ENCODE data around the gene S100A3. TPM values are rescaled to one million over a fixed set of nuclear protein-coding genes. Genes with fewer than 3 reads are reported as not detected.

S100A3 gene
- polyA plus RNA-seq, 1 donor (not counting 4 experiments of a cell fraction or from before 2014, with no cell fraction given) = 15.1 TPM

GRCh38 chr1:153565529-153566374 is 16.7 kb upstream of the S100A3 start, which contains the start of gene S100A2:
Gene S100A2 (minus strand): TSS chr1:153565844. CDS start chr1:153563877, 1,967 bp downstream.
- H3K4me2 ChIP-seq (ENCODE audit: control insufficient read depth, extremely low read depth, insufficient read depth, low read depth, low read length) = peak within 1 kb of the TSS; percentile 97
- H3K4me3 ChIP-seq (ENCODE audit: control insufficient read depth in 2 of 3, extremely low read depth in 1 of 3, insufficient read depth in 2 of 3, low read depth in 1 of 3, low read length in 3 of 3) = peak within 1 kb of the TSS; percentile 61 to 99 (median 86)
- no peaks in the 10 kb centered on the region for H3K9me3 ChIP-seq (ENCODE audit: control insufficient read depth, low read depth, low read length)
- FAIRE-seq = peak; percentile 90
- no peak within 1 kb of the TSS for H2AFZ ChIP-seq (ENCODE audit: control insufficient read depth, low read length)
- peak; percentile 99 for DNase-seq (ENCODE audit: low read depth, low spot score)
- peaks cover 21% of the 10 kb centered on the region for H3K79me2 ChIP-seq (ENCODE audit: control insufficient read depth, insufficient read depth, low read length)
- peaks cover 14 to 29% of the 10 kb centered on the region in 2 experiments for H3K36me3 ChIP-seq (ENCODE audit: control insufficient read depth in 2 of 2, extremely low read depth in 1 of 2, insufficient read depth in 2 of 2, low read length in 2 of 2)
- TF ChIP-seq EZH2 (IDR thresholded peaks at IDR 0.05; ENCODE audit: low read length) (no peak), CTCF (optimal IDR thresholded peaks at IDR 0.05 in 1 of 3, IDR thresholded peaks at IDR 0.05 in 1 of 3, conservative IDR thresholded peaks at IDR 0.05 in 1 of 3; ENCODE audit: extremely low read depth in 1 of 3, insufficient read depth in 2 of 3, low read length in 3 of 3) (no peak)
- peak within 1 kb of the TSS; percentile 99 for H3K9ac ChIP-seq (ENCODE audit: control insufficient read depth, extremely low read depth, insufficient read depth, low read length)
- H3K4me1 ChIP-seq (ENCODE audit: control insufficient read depth, extremely low read depth, insufficient read depth, low read length) = peaks cover 29% of the 10 kb centered on the region
- no peaks in the 10 kb centered on the region for H3K9me1 ChIP-seq (ENCODE audit: control insufficient read depth, extremely low read depth, insufficient read depth, low read length)
- no peaks in the 10 kb centered on the region for H3K27me3 ChIP-seq (ENCODE audit: control insufficient read depth, extremely low read depth, insufficient read depth, low read length)
- H3K27ac ChIP-seq (ENCODE audit: control insufficient read depth, insufficient read depth, low read length) = peak within 1 kb of the TSS; percentile 100
- H4K20me1 ChIP-seq (ENCODE audit: control insufficient read depth, extremely low read depth, insufficient read depth, low read length) = peaks cover 21% of the 10 kb centered on the region
- dilution Hi-C loops (cut with MboI; ENCODE audit: extremely low pct_ligation_motif_present, low sequenced_read_pairs) = no loop called here

- Histone ChIP-seq H3K9ac (ENCODE audit: control insufficient read depth, extremely low read depth, insufficient read depth, low read length) (peak overlapping the region; percentile 99), H3K9me1 (ENCODE audit: control insufficient read depth, extremely low read depth, insufficient read depth, low read length) (no peaks in the 10 kb centered on the region), H3K36me3 (ENCODE audit: control insufficient read depth in 2 of 2, extremely low read depth in 1 of 2, insufficient read depth in 2 of 2, low read length in 2 of 2) (peaks cover 15 to 29% of the 10 kb centered on the region in 2 experiments), H3K4me3 (ENCODE audit: control insufficient read depth in 2 of 3, extremely low read depth in 1 of 3, insufficient read depth in 2 of 3, low read depth in 1 of 3, low read length in 3 of 3) (peak overlapping the region; percentile 61 to 99 (median 86)), H3K27ac (ENCODE audit: control insufficient read depth, insufficient read depth, low read length) (peak overlapping the region; percentile 100), H3K27me3 (ENCODE audit: control insufficient read depth, extremely low read depth, insufficient read depth, low read length) (no peaks in the 10 kb centered on the region), H4K20me1 (ENCODE audit: control insufficient read depth, extremely low read depth, insufficient read depth, low read length) (peaks cover 21% of the 10 kb centered on the region), H2AFZ (ENCODE audit: control insufficient read depth, low read length) (no peak overlapping the region), H3K9me3 (ENCODE audit: control insufficient read depth, low read depth, low read length) (no peaks in the 10 kb centered on the region), H3K4me2 (ENCODE audit: control insufficient read depth, extremely low read depth, insufficient read depth, low read depth, low read length) (peak overlapping the region; percentile 97), H3K79me2 (ENCODE audit: control insufficient read depth, insufficient read depth, low read length) (peaks cover 21% of the 10 kb centered on the region), H3K4me1 (ENCODE audit: control insufficient read depth, extremely low read depth, insufficient read depth, low read length) (peaks cover 26% of the 10 kb centered on the region)
- DNase-seq (ENCODE audit: low read depth, low spot score) (no peak), FAIRE-seq (no peak)
- TF ChIP-seq CTCF (optimal IDR thresholded peaks at IDR 0.05 in 1 of 3, IDR thresholded peaks at IDR 0.05 in 1 of 3, conservative IDR thresholded peaks at IDR 0.05 in 1 of 3; ENCODE audit: extremely low read depth in 1 of 3, insufficient read depth in 2 of 3, low read length in 3 of 3) = no peak
- TF ChIP-seq EZH2 (IDR thresholded peaks at IDR 0.05; ENCODE audit: low read length) = no peak
- dilution Hi-C loops (cut with MboI; ENCODE audit: extremely low pct_ligation_motif_present, low sequenced_read_pairs) = no loop called here
Measured at GRCh38 chr1:153563991-153564390, 14.9 kb upstream of the S100A3 start.
